Breast epithelium (tissue), 4 donors: ENCODE results near the gene RUNDC3A. TPM values are rescaled to one million over a fixed set of nuclear protein-coding genes. Genes with fewer than 3 reads are reported as not detected.
"Not testable (repeated sequence)": the region's sequence is repeated elsewhere in the genome, so short reads cannot be mapped to it uniquely, and the experiment has no call there.

Experiments used
- DNase-seq, 2 donors: peaks; one replicate each; pipeline ENCODE4 v3.0.0-alpha.2; 2019; ENCODE audit warnings: low spot score in 2 of 2
- H3K27ac ChIP-seq, 2 donors: fragments of 200-600 bp; sonication (generic) in 1 of 2; one replicate each; pipeline ENCODE4 v1.5.1; 2016 to 2019; ENCODE audit warnings: mild to moderate bottlenecking in 1 of 2
- H3K27me3 ChIP-seq, 2 donors: fragments of 200-600 bp; sonication (generic) in 1 of 2; one replicate each; pipeline versions ENCODE4 v1.5.1 to v1.6.0; 2017 to 2019; ENCODE audit warnings: control low read depth in 1 of 2, mild to moderate bottlenecking in 1 of 2
- H3K36me3 ChIP-seq: fragments of 200-600 bp; one replicate; pipeline ENCODE4 v1.5.1; 2019
- H3K4me1 ChIP-seq, 2 donors: fragments of 200-600 bp; sonication (generic); one replicate each; pipeline ENCODE4 v1.5.1; 2016 to 2019; ENCODE audit warnings: control low read depth in 1 of 2
- H3K4me3 ChIP-seq, 3 donors: fragments of 200-600 bp; sonication (generic); 1 replicate in 2 of 3; 2 replicates in 1 of 3; pipeline ENCODE4 v1.5.1; 2016 to 2019; ENCODE audit warnings: mild to moderate bottlenecking in 3 of 3, moderate library complexity in 2 of 3
- H3K9me3 ChIP-seq, 2 donors: fragments of 200-600 bp; sonication (generic) in 1 of 2; one replicate each; pipeline ENCODE4 v1.5.1; 2016 to 2019; ENCODE audit warnings: control low read depth in 1 of 2
- POLR2A ChIP-seq: fragments of 450-650 bp; IDR thresholded peaks from one replicate; pipeline ENCODE4 v1.6.1; 2016; ENCODE audit warnings: antibody characterized with exemption, mild to moderate bottlenecking, moderate library complexity
- POLR2AphosphoS5 ChIP-seq, 3 donors: sonication (generic); formaldehyde crosslinking; IDR thresholded peaks; one replicate each; pipeline ENCODE4 v1.6.1; 2017; ENCODE audit warnings: antibody characterized with exemption in 3 of 3
- intact Hi-C: fragments of 100-400 bp; cut with DNase I; formaldehyde crosslinking; loops from one replicate; pipeline ENCODE4 v1.15.1; 2023; ENCODE audit warnings: low total_unique reads
- total RNA-seq, 3 donors: library from RNA; depleted of rRNA; stranded (reverse); fragments of >200 nt; gene quantifications; one replicate each; pipeline ENCODE4 v1.1.0, GENCODE V29; 2016
- TF ChIP-seq, protein P1 (sequence below), 3 donors: fragments of 450-650 bp; IDR thresholded peaks; one replicate each; pipeline ENCODE4 v1.5.1; 2016 to 2017; ENCODE audit warnings: antibody characterized with exemption in 3 of 3, mild to moderate bottlenecking in 3 of 3, moderate library complexity in 3 of 3

Gene RUNDC3A
- total RNA-seq, 3 donors from 2014 or later = 0.48 to 1.6 TPM; not detected in 1

DNA sequence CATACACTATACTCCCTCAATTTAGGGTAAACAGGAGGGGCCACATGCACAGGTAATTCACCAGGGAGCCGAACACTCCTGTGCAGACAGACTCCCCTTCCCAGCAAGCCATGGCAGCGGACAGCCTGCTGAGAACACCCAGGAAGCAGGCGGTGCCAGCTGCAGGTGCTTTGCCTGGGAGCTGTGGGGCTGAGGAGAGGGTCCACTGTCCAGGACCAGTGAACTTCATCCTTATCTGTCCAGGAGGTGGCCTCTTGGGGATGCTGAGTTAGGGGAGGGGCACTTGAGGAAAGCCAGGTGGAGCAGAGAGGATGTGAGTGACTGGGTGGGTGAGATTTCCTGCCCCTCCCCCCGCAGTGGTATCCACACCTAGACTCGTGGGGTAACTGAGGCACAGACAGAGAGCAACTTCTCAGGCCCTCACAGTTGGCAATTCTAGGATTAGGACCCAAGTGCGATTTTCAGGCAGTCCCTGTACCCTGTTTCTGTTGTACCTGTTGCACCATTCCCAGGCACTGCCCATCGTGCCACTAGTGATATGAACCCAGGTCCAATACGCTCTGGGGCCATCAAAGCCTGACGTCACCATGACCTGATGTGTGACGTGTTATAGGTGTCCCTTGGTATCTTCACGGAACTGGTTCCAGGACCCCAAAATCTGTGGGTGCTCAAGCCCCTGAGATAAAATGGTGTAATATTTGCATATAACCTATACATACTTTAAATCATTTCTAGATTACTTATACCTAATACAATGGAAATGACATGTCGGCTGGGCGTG, 37.9 kb downstream of the RUNDC3A start:
- TF ChIP-seq POLR2A (no peak), POLR2AphosphoS5 (IDR thresholded peaks at IDR 0.05) (no peak)
- TF ChIP-seq, protein P1, sequence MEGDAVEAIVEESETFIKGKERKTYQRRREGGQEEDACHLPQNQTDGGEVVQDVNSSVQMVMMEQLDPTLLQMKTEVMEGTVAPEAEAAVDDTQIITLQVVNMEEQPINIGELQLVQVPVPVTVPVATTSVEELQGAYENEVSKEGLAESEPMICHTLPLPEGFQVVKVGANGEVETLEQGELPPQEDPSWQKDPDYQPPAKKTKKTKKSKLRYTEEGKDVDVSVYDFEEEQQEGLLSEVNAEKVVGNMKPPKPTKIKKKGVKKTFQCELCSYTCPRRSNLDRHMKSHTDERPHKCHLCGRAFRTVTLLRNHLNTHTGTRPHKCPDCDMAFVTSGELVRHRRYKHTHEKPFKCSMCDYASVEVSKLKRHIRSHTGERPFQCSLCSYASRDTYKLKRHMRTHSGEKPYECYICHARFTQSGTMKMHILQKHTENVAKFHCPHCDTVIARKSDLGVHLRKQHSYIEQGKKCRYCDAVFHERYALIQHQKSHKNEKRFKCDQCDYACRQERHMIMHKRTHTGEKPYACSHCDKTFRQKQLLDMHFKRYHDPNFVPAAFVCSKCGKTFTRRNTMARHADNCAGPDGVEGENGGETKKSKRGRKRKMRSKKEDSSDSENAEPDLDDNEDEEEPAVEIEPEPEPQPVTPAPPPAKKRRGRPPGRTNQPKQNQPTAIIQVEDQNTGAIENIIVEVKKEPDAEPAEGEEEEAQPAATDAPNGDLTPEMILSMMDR (IDR thresholded peaks at IDR 0.05) = no peak
- Histone ChIP-seq H3K4me1 (no peaks in the 10 kb centered on the region), H3K4me3 (peak overlapping the region; percentile 68 to 84 (median 77)), H3K27me3 (no peaks in the 10 kb centered on the region), H3K36me3 (no peaks in the 10 kb centered on the region), H3K9me3 (no peaks in the 10 kb centered on the region), H3K27ac (peak overlapping the region in 1 of 2 donors; percentile 81)
- DNase-seq = no peak
- intact Hi-C loops = no loop called here

DNA sequence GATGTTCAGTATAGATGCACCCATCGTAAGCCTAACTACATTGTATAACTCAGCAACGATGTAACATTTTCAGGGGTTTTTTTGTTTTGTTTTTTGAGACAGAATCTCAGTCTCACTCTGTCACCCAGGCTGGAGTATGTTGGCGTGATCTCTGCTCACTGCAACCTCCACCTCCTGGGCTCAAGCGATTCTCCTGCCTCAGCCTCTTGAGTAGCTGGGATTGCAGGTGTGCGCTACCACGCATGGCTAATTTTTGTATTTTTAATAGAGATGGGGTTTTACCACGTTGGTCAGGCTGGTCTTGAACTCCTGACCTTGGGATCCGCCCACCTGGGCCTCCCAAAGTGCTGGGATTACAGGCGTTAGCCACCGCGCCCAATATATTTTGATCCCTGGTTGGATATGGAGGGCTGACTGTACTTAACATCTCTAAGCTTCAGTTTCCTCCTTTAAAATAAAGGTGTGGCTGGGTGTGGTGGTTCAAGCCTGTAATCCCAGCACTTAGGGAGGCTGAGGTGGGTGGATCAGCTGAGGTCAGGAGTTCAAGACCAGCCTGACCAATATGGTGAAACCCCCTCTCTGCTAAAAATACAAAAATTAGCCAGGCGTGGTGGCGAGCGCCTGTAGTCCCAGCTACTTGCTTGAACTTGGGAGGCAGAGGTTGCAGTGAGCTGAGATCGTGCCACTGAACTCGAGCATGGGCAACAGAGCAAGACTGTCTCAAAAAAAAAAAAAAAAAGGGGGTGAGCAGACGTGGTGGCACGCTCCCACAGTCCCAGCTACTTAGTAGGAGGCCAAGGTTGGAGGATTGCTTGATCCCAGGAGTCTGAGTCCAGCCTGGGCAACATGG, 39.0 kb downstream of the RUNDC3A start:
- H3K27me3 ChIP-seq, H3K9me3 ChIP-seq, H3K4me3 ChIP-seq, DNase-seq, H3K36me3 ChIP-seq, H3K27ac ChIP-seq, intact Hi-C loops, H3K4me1 ChIP-seq: not testable (repeated sequence)

DNA sequence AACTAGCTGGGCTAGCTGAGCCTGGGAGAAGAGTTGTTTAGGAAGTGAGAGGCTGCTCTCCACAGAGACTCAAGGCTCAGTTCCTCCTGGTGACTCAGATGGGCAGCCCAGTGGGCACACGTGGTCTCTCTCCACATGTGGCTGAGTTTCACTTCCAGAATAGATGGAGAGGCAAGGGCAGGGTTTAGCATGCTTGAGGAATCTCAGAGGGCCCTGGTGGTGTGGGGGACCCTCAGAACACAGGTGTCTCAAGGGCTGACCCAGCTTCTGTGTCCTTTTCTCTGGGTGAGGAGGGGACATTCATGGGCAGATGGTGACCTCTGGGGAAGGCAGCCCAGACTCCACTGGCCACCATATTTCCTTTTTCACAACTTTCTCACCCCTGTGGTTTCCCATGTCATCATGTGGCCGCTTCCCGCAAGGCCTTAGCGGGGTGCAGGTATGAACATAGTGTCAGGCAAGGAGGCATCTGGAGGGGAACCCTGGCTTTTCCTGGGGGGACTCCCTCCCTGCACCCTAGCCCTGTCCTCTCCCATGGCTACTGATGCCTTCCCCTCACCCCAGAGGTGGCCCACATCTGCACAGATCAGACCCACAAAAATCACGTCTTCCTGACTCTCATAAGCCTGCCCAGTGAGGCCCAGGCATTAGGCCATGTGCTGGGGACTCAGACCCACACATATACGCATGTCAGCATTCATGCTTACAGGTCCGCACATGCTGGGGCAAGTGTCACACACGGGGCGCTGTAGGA, 40.0 kb downstream of the RUNDC3A start:
- Histone ChIP-seq H3K36me3 (peaks cover 8% of the 10 kb centered on the region), H3K4me3 (no peak overlapping the region), H3K4me1 (no peaks in the 10 kb centered on the region), H3K27ac (peak overlapping the region in 1 of 2 donors; percentile 6), H3K27me3 (no peaks in the 10 kb centered on the region), H3K9me3 (no peaks in the 10 kb centered on the region)
- TF ChIP-seq, protein P1 (IDR thresholded peaks at IDR 0.05) = no peak
- TF ChIP-seq POLR2AphosphoS5 (IDR thresholded peaks at IDR 0.05) (no peak), POLR2A (no peak)
- intact Hi-C loops = no loop called here
- no peak for DNase-seq

DNA sequence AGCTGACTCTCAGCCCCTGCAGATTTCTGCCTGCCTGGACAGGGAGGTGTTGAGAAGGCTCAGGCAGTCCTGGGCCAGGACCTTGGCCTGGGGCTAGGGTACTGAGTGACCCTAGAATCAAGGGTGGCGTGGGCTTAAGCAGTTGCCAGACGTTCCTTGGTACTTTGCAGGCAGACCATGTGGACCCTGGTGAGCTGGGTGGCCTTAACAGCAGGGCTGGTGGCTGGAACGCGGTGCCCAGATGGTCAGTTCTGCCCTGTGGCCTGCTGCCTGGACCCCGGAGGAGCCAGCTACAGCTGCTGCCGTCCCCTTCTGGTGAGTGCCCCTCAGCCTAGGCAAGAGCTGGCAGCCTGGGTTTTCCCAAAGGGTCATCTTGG, 40.6 kb downstream of the RUNDC3A start:
- no peak for DNase-seq
- intact Hi-C loops = no loop called here
- Histone ChIP-seq H3K27me3 (no peaks in the 10 kb centered on the region), H3K9me3 (no peaks in the 10 kb centered on the region), H3K27ac (no peak overlapping the region), H3K4me3 (no peak overlapping the region), H3K4me1 (no peaks in the 10 kb centered on the region), H3K36me3 (peaks cover 8% of the 10 kb centered on the region)
- TF ChIP-seq, protein P1 (IDR thresholded peaks at IDR 0.05) = no peak
- no peak for TF ChIP-seq POLR2AphosphoS5 (IDR thresholded peaks at IDR 0.05)
- TF ChIP-seq POLR2A = no peak

DNA sequence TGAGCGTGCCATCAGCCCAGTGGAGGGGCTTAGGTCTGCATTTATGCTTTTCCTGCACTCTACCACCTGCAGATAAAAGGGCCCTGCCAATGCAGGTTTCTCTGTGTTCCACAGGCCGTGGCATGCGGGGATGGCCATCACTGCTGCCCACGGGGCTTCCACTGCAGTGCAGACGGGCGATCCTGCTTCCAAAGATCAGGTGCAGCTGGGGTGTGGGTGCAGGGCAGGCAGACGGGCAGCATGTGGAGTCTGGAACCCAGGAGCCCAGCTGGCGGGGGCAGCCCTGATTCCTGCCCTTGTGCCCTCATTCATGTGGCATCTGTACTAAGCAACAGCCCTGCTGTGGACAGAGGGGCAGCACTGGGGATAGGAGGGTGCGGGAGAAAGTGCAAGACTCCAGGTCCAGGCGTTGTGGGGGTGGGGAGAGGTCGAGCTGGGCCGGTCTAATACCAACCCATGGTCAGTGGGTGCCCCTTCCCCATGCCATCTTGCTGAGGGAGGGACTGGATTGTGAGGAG, 41.2 kb downstream of the RUNDC3A start:
- Histone ChIP-seq H3K9me3 (no peaks in the 10 kb centered on the region), H3K4me1 (no peaks in the 10 kb centered on the region), H3K36me3 (peaks cover 8% of the 10 kb centered on the region), H3K4me3 (no peak overlapping the region), H3K27ac (no peak overlapping the region), H3K27me3 (no peaks in the 10 kb centered on the region)
- no peak for DNase-seq
- TF ChIP-seq, protein P1 (IDR thresholded peaks at IDR 0.05) = no peak
- TF ChIP-seq POLR2A = no peak
- intact Hi-C loops = loop anchor here (5.0 kb wide), 1 partner anchor 503 kb away; no protein-coding TSS in a partner anchor
